Measurements from ENCODE around the gene ETV4.

Gene ETV4

DNA sequence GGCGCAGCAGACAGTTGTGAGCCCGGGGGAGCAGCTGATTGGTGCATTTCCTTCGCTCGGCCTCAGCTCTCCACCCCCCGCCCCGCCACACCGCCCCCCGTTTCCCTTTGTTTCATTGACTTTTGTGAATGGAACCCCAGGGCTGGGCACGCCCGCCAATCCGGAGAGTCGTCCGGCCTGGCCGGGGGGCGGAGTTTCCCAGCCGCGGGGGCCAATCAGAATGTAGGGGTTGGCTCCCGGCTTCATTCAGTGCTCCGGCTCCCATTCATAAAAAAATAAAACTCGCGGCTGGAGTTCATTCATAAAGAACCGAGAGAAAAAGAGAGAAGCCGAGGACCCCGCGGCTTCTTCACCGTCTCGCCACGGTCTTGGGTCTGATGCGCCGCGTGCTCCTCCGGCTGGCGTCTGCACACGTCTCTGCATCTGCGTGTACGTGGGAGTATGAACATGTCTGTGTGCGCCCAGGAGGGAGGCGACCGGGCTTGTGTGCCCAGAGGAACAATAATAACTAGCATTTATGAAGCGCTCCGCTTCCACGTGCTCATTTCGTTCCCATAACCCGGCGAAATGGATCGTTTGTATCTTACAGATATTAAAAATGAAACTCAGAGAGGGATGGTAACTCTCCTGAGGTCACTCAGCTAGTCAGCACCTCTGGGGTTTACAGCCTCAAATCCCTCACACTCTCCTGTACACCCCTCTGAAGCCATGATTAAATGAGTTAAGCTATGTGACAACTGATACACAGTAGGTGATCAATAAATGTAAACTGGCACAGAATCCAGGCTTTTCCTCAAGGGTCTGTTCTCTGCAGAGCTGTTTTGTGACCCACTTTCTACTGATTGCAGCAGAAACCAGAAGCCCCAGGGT is at the start of gene ETV4:
Gene ETV4, minus strand, starts transcription at position 22 of the 870 bp plus-strand sequence. CDS start 723 bp downstream, outside the sequence.
- DNase-seq, result peak; percentile 93

- DNase-seq, result no peak
Measured at GRCh38 chr17:43595466-43595865, 49.3 kb upstream of the ETV4 start.

DNA sequence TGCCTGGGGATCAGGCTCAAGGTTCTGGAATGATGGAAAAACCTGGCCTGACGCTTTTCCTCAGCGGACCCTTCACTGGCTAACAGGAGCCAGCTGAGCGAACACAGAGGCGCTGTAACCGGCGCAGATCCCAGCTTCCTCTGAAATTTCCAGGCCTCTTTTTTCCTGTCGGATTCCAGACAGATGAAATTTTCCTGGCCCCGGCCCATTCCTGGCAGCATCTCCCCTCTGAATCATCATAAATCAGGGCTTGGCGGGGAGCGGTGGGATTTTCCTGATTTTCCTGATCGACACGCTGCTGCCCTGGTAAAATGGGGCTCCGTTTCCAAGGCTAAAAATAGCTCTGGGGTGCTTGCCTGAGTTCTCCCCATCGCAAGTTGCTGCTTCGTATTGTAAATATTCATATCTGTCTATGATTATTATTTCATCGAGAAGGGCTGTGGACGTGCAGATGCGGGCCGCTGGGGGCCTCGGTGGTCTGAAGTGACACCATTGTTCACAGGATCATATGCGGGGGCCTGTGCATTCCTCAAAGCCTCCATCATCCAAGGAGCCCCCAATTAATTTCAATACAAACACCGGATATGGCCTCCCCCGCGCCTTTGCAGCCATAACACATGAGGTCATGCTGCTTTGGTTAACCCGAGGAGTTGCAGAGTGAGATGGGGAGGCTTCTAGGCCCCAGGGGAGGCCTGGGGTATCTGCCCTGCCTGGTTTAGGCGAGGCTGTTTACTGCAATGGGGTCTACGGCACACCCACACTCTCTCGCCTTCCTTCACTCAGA is 45.8 kb upstream of the ETV4 start:
- DNase-seq, result peak; percentile 83

GRCh38 chr17:43591001-43591400 is 44.9 kb upstream of the ETV4 start:
- DNase-seq, result no peak

DNA sequence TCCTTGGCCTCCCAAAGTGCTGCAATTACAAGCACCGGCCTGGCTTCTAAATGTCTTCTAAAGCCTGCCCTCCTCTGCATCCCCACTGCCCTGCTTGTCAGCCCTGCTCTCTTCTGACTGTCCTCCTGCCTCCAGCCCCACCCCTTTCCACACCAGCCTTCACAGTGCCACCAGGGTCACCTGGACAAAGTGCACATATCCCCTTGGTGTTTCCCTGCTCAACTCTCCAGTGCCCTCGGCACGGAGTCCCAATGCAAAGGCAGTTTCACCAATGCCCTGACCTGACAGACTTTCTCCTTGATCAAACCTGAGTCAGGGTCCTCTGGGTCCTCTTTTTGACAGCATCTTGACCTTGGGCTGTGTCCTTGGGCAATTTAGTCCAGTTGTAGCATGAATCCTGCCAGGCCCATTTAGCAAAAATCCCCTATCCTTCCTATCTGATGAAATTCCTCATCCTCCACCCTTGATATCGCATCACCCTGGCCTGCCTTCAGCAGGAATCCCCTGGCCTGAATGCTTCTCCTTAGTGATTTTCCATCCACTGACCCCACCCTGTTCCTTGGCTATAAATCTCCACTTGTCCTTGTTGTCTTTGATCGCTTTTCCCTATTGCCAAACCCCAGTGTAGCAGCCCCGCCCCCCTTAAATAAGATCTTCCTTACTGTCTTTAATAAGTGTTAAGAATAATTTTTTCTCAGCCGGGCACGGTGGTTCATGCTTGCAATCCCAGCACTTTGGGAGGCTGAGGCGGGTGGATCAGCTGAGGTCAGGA is 42.7 kb upstream of the ETV4 start:
- no peak for DNase-seq

DNA sequence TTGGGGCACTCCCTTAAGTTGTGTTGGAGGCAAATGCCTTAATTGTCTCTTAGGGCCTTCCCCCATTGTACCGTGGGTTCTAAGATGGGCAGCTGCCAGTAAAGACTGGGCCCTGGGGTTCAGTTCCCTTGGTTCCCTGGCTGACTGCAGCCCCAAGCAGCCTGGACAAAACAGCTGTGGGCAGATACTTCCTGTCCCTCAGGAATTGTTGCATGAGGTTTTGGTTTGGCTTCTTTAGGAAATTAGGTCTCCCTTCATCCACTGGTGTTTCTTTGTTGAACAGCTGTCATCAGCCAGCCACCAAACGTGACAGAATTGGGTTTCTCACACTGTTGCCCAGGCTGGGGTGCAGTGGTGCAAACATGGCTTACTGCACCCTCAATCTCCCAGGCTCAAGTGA is 42.0 kb upstream of the ETV4 start:
- no peak for DNase-seq

GRCh38 chr17:43587647-43588046 is 41.5 kb upstream of the ETV4 start:
- no peak for DNase-seq

DNA sequence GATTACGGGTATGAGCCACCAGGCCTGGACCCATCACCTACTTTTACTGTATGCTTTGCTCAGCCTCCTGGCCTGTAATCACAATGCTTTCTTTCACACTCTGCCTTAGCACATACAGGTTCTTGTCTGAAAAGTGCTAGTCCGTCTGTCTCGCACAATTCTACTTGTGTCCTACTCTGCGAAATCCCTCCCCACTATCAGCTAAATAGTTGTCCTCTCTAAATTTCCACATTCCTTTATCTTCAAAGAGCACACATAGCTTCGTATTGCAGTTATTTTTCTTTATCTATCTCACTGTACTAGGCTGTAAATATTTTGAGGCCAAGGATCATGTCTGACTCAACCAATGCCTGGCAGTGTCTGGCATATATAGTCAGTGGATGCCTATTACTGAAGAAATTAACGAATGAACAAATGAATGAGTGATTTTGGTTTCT is 38.5 kb upstream of the ETV4 start:
- DNase-seq, result no peak

DNA sequence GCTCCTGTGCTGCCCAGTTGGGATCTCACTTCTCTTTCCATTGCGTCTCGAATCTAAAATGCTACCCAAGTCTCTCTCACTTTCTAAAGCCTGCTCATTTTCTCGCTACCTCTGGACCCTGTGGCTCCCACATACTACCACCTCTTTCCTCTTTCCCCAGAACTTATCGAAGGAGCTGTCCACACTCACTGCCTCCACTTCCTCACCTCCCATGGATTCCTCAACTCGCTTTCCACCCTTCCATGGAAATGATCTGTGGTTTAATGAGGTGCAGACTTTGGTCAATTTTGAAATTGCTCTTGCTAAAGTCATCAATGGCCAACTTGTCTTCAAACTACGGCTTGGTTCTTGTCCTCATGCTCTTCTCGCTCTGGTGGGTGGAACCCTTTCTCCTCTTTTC is 37.2 kb upstream of the ETV4 start:
- DNase-seq, result no peak

GRCh38 chr17:43581613-43582012 is 35.5 kb upstream of the ETV4 start:
- DNase-seq, result no peak

DNA sequence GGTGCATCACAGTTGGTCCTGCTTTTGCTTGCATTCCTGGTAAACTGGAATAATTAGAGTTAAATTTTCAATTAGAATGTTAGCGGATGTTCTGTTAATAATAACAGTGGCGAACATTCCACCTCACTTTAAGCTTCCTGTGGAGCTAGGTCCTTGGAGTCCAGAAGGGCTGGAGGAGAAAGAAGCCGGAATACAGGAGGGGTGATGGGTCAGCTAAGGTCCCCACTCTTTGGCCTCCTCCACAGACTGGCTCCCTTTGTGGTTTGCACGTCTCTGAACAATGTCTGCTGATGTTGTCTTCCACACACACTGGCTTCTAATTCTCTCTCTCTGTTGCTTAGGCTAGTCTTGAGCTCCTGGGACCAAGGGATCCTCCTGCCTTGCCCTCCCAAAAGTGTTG is 35.0 kb upstream of the ETV4 start:
- no peak for DNase-seq

DNA sequence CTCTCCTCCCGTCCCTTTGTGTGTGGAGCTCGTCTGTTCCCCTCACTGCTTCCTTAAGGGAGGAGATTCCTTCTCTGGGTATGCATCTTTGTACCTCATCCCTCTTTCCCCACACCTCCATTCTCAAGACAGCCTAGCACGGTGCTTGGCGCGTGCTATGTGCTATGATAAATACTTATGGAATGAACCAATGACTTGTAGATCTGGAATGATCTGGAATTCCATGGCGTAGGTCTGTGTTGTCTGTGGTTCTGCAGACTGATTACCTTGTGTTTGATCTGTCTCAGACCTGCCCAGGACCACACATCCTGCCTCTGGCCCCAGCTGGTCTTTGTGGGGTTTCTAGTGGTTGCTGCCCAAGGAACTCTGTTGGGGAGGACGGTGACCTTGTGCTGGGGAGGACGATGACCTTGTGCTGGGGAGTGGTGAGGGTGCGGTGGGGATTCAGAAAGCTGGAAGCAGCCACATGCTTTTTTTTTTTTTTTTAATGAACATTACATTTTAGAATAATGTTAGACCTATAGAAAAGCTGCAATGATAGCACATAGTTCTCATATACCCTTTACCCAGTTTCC is 33.5 kb upstream of the ETV4 start:
- peak; percentile 73 for DNase-seq

DNA sequence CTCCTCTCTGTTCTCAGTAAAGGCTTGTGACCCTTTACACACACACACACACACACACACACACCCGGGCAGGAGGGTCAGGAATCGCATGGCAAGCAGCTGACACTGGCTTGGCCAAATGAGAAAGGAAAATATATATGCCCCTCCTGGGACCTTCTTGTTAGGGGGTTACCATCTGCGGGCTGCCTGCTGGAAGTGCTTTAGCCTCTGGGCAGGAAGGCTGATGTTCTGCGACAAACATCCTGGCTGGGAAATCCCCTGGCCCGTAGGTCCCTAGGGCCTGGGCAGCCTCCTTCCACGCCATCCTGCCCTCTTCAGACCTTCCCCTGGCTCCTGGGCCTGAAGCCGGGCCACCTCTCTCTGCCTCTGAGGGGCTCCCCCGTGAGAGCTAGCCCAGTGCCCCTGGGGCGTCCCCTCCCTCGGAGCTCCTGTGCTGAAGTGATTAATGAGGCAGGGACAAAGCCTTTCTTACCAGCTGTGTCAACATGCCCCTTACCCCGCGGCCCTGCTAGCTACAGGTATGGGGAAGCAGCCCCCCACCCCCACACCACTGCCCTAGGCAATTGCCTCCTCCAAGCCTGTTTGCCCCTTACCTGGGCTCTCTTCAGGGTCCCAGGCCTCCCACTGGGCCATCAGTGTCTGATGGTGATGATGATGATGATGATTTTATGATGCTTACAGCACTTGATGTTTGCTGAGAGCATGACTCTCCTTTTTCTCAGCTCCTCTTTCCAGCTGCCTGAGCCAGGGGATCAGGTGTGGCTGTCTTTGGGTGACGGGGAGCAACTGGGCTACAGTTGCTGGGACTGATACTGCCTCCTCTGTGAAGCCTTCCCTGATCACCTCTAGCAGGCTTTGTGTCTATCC is 32.8 kb upstream of the ETV4 start:
- no peak for DNase-seq

DNA sequence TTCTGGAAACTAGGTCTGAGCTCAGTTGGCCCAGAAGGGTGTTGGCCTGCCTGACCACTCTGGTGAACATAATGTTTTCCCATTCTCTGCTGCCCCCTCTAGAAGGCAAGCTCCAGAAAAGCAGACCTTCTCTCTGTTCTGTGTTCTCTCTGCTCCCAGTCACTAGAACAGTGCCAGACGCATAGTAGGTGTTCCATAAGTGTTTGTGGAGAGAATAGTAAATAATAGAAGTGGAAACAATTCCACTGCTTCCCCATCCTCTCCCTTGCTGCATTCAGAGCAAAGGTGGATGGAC is 32.2 kb upstream of the ETV4 start:
- DNase-seq, result no peak

GRCh38 chr17:43577664-43578403 is 31.7 kb upstream of the ETV4 start:
- no peak for DNase-seq

- peak; percentile 46 for DNase-seq
Measured at GRCh38 chr17:43576563-43577229, 30.6 kb upstream of the ETV4 start.

- DNase-seq, result no peak
Measured at GRCh38 chr17:43574896-43575525, 28.9 kb upstream of the ETV4 start.

DNA sequence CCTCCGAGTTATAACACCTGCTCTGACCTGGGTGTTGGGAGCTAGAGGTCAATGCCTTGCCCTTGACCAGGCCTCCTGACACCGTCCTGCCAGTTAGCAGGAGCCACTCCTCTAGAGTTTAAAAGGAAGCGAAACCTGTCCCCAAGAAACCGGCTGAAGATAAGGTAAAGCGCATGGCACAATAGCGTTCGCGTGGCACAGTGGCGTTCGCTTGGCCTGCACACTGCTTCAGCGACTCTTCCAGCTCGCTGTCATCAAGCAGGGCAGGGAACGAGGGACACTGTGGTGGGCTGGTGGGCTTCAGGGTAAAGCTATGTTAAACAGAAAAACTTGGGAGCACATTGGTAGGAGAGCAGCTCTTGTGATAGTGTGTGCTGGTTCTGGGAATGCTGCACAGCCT is 28.2 kb upstream of the ETV4 start:
- no peak for DNase-seq

DNA sequence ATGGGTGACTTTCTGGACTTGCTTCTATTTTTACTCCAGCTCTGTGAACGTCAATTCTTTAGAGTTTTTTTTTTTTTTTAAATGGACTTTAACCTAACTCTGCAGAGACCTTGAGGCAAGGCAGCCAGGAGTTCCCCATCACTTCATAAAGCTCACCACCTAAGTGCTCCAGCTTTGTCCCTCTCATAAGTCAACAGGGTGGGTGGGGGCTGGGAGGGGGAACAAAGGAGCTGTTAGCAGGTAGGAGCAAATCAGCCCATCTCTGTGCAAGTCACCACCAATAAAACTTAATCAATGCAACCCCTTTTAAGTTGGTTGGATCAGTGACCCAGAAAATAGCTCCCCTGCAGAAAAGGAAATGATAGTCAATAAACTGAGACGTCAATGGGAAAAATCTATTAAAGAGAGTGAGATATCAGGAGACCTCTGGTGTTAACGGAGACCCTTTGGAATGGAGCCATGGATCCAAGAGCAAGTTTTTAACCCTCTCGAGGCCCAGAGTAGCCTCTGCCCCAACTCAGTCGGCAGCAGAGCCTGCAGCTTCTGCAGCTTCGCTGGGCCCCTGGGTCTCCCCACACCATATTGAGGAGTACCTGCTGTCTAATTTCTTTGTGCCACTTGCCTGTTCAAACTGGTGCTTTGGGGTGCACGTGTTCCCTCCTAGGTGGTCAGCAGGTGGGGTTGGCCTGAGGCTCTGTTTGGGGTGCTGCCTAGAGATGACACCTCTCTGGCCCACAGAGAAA is 27.6 kb upstream of the ETV4 start:
- DNase-seq, result no peak
